HG03060 (cell line): ENCODE data around the gene CST9.

ENCODE experiments used
- ATAC-seq: cut with Tn5 transposase; IDR thresholded peaks from one replicate; pipeline ENCODE4 v1.9.1; 2021; ENCODE audit warnings: low read depth, moderate number of reproducible peaks; ENCODE audit not compliant: unreplicated experiment

CST9 gene

GRCh38 chr20:23562721-23563342 is 42.9 kb downstream of the CST9 start:
- ATAC-seq = no peak

GRCh38 chr20:23554401-23554800 is 51.3 kb downstream of the CST9 start:
- ATAC-seq = no peak
